Occipital lobe (tissue), 2 donors: ENCODE results near the gene TOX3. TPM values are rescaled to one million over a fixed set of nuclear protein-coding genes. Genes with fewer than 3 reads are reported as not detected.

Experiments used
- DNase-seq: peaks from one replicate; lab custom pipeline; 2025; lab: John Stamatoyannopoulos, UW
- total RNA-seq: library from RNA; depleted of rRNA; stranded (reverse); fragments of >200 nt; gene quantifications from one replicate; pipeline ENCODE4 v1.2.3, GENCODE V29; 2014

The TOX3 gene
- total RNA-seq, 1 donor from 2014 or later, result 11.1 TPM

DNA sequence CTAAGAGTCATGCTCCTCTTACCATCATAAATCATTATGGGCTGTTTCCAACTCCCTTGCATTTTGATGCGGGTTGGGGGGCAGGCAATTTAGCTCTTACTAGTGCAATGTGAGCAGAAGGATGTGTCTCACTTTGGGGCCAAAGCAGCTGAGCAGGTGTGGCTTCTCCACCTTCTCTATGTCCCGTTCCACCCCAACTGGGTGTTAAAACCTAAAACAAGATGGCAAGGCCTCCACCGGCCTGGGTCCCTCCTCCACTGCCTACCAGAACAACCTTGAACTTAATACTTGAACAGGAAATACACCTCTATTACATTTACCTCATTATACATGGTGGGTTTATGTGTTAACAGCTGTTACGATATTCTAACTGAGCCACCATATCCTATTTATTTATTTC, 52.8 kb downstream of the TOX3 start:
- no peak for DNase-seq

DNA sequence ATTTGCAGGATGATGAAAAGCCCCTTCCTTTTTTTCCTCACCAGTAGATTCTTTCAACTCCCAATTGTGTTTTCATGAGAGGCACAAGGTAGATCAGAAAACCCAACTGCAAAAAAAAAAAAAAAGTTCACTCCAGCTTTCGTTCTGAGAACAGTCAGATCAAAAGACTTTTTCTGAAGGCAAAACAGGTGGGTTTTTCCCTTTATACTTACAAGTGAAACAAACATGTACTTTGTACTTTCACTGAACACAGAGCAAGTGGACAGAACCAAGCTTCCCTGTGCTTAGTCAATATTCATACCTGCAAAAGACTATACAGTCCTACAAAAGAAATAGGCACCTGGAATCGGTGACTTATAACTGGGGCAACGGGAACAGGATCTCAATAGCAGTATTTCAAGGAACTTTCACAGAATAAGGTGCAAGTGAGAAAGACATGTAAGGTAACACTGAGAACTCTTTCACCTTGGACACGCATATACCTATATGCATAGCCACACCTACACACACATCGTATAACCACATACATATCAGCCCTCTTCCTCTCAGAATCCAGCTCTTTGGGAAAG, 54.1 kb downstream of the TOX3 start:
- no peak for DNase-seq

GRCh38 chr16:52491216-52491615, 55.7 kb downstream of the TOX3 start:
- DNase-seq, result no peak

DNA sequence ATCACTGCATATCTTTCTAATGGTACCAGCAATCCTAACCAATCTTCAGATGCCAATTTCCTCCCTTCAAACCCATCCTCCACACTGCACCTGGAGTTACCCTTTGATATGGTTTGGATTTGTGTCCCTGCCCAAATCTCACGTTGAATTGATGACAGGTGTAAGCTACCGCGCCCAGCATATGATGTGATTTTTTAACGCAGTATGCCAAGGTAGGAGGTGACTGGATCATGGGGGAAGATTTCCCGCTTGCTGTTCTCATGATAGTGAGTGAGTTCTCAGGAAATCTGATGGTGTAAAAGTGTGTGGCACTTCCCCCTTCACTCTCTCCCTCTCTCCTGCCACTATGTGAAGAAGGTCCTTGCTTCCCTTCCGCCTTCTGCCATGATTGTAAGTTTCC, 57.0 kb downstream of the TOX3 start:
- no peak for DNase-seq

DNA sequence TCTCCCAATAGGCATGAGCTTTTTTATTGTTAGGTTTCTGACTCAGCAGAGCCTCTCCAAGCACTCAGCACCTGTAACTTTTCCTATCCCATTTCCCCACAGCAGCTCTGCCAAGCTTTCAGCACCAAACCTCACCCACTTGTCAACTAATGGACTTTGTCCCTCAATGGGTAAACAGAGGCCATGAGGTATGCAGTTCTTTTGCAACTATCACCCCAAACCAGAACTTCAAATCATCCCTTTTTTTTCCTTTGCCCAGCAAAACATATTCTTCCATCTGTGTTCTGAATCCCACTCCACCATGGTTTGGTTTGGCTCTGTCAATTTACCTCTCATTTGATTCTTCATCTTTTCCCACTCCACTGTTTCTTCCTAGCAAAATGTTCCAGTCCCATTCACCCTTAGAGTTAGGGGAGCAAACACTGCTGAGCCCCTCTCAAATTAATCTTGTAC, 58.1 kb downstream of the TOX3 start:
- DNase-seq, result no peak

DNA sequence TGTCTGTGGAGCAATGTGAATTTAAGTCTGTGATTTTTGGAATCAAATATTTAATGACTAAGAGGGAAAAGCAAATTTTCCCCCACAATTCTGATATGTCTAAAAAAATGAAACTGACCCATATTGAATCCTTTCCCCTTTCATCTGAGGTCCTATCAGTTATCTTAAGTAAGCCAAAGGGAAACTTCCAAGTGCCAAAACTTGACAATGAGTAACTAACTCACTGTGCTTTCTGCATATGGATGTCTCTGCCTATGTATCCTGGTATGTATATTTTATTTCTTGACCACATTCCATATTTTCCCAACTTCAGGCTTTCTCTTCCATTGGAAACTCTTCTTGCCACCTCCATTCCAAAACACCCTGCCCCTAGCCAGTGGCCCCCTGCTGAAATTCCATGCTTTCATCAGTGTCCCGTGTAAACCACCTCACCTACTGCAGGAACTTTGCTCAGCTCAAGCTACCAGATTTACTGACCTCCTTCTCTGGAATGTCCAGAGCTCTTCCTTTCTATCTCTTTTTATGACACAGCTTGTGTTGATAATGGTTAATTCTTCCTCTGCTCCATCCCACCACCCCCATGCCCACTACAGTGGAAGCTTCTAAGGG, 59.0 kb downstream of the TOX3 start:
- no peak for DNase-seq

DNA sequence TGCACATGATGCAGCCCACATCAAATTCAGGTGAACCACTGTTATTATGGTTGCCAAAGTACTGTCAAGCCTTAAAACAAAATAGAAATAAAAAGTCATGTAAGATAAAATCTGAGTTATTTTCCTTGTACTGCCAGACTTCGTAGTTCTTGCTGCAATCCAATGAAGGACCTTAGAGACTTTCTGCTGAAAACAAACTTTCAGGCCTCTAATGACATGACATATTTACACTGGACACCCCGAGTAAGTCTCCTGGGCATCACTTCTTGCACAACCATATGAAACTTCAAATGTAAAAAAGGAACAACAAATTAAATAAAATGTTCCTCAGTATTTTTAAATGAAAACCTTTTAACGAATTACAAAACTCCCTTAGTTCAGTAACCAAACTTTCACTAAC, 66.7 kb downstream of the TOX3 start:
- no peak for DNase-seq

DNA sequence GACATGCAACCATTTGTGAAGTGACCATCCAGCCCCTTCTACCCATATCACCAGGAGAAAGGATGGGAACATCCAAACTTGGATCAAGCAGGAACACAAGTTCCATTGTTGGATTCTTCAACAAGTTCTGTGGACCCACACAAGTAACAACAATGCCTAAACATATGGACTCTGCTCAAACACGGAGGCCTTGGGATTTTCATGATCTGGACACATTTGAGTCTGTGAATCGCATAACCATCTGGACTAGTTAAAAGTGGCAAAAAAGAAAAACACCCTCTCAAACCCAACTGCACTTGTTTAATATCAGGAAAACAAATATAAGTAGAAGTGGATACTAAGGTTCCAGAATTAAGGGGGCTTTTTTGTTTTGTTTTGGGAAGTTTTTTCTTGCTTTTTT, 70.8 kb downstream of the TOX3 start:
- DNase-seq, result no peak

DNA sequence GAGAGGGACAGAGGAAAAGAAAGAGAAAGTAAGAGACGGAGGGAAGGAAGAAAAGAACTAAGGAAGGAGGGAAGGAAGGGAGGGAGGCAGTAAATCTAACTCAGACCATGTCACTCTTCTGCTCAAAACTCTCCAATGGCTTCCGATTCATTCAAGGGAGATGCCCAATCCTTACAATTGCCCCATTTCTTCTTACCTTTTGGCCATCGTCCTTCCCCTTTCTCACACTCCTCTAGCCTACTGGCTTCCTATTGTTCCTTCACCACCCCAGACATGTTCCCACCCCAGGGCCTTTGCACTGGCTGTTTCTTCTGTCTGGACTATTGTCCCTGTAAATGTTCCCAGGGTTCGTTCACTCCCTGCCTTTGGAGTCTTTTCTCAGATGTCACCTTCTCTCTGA, 72.3 kb downstream of the TOX3 start:
- DNase-seq, result no peak

- no peak for DNase-seq
Measured at GRCh38 chr16:52473096-52473495, 73.8 kb downstream of the TOX3 start.

DNA sequence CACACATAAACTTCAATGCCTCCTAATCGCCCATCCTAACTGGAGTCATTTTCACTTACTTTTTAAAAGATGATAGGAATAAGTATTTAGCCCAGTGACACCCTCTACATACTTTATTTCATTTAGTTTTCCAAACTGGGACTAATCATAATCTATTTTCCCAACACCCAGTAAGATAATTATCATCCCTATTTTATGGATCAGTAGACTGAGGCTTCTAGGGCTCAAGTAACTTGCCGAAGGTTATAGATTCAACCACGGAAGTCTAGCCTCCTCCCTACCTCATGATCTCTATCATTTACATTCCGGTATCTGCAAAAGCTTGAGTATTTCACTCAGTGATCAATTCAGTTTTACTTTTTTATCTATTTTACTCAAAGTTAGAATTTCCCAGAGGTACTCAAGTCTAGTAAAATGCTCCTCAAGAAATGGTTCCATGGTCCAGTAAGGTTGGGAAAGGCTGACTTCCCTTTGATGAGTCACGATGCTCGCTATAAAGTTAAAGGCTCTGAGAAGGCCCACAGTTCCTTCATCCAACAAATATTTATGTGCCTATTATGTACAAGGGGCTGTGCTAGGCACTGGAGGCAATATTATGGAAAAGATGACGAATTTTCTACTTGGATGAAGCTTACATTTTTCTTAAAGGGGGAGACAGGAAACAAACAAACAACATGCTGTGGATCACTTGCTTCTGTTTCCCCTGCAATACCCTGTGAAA, 75.1 kb downstream of the TOX3 start:
- DNase-seq, result no peak

- no peak for DNase-seq
Measured at GRCh38 chr16:52470585-52470984, 76.4 kb downstream of the TOX3 start.

DNA sequence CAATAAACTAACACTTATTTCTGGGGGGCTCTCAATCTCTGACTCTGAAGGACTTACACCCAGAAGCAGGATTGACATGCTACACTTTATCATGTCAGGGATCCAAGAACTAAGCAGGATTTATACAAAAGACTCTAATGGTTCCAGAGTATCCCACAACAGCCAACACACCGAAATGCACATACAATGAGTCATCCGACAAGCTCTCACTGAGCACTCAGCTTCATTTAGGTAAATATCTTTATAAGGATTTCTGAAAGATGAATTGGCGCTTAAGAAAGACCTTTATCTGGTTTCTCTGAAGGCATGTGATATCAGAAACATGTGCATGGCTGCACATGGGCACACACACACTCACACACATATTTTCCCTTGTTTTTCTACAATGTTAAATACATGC, 77.2 kb downstream of the TOX3 start:
- no peak for DNase-seq

DNA sequence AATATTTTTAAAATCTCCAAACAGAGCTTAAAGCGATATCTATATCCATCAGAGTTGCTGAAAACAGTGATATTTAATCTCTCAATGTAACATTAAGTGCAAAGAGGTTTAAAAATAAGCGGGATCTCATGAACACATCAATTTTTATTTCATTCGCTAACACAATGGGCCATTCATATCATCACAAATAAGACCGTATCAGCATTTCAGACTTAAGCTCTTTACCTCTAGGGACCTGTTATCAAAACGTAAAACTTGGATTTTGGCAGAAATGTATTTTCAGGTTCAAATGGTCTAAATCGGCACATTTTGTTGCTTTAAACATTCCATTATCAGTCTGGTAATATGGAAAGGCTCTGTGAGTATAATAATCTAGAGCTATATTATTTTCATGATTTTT, 77.9 kb downstream of the TOX3 start:
- DNase-seq, result no peak

- DNase-seq, result no peak
Measured at GRCh38 chr16:52467753-52468152, 79.2 kb downstream of the TOX3 start.

GRCh38 chr16:52466994-52467393, 79.9 kb downstream of the TOX3 start:
- DNase-seq, result no peak

- no peak for DNase-seq
Measured at GRCh38 chr16:52465711-52466267, 81.2 kb downstream of the TOX3 start.

- DNase-seq, result no peak
Measured at GRCh38 chr16:52463904-52464303, 83.0 kb downstream of the TOX3 start.

GRCh38 chr16:52462816-52463215, 84.1 kb downstream of the TOX3 start:
- no peak for DNase-seq

GRCh38 chr16:52460639-52461178, 86.2 kb downstream of the TOX3 start:
- DNase-seq, result no peak

GRCh38 chr16:52456368-52456767, 90.6 kb downstream of the TOX3 start:
- DNase-seq, result no peak

DNA sequence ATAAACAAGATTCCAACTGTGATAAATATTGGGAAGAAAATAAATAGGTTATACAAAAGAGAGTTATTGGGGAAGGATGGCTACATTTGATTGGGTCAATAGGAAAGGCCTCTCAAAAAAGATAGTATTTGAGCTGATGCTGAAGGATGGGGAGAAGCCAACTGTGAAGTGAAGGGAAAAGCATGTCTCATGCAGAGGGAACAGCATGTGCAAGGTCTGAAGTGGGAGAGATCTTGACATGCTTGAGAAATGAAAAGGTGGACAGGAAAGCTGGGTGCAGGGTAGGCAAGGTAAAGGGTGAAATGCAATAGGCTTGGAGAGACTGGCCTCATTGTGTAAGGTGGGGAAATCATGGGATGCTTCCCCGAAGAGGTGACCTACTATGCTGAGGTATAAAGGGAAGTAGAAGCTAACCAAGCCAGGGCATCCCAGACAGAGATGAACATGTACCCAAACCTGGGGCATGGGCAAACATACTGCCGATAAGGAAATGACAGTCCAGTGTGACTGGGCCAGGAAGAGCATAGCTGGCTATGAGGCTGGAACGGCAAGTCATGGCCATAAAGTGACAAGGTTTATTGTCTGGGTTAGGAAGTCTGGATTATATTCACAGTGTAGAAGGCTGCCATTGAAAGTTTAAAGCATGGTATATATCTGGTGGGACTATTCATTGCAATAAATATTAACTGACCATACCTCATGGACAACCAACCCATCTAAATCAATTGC, 91.2 kb downstream of the TOX3 start:
- no peak for DNase-seq
